ENCODE measurements around the gene AP2B1.
A peak's percentile ranks its signal among the peaks of the same experiment; 100 is the strongest.

AP2B1 gene

GRCh38 chr17:35731917-35732805, 145.0 kb downstream of the AP2B1 start:
- DNase-seq = no peak

GRCh38 chr17:35732806-35733136, 145.6 kb downstream of the AP2B1 start:
- no peak for DNase-seq

GRCh38 chr17:35733366-35733765, 146.2 kb downstream of the AP2B1 start:
- DNase-seq = no peak

GRCh38 chr17:35734396-35734795, 147.3 kb downstream of the AP2B1 start:
- DNase-seq = no peak

GRCh38 chr17:35735036-35735805, 148.1 kb downstream of the AP2B1 start:
- no peak for DNase-seq

GRCh38 chr17:35736236-35736635, 149.1 kb downstream of the AP2B1 start:
- DNase-seq = no peak

GRCh38 chr17:35738519-35739133, 151.5 kb downstream of the AP2B1 start:
- no peak for DNase-seq

- DNase-seq = no peak
Observed at GRCh38 chr17:35740216-35740615, 153.1 kb downstream of the AP2B1 start.

GRCh38 chr17:35740997-35741931, 154.1 kb downstream of the AP2B1 start:
- peak; percentile 39 for DNase-seq

GRCh38 chr17:35742496-35742895, 155.4 kb downstream of the AP2B1 start:
- DNase-seq = no peak

- DNase-seq = no peak
Observed at GRCh38 chr17:35742896-35743477, 155.9 kb downstream of the AP2B1 start.

GRCh38 chr17:35743626-35744328, 156.7 kb downstream of the AP2B1 start:
- DNase-seq = no peak

- no peak for DNase-seq
Observed at GRCh38 chr17:35744830-35745229, 157.7 kb downstream of the AP2B1 start.

- no peak for DNase-seq
Observed at GRCh38 chr17:35745246-35745645, 158.1 kb downstream of the AP2B1 start.

- no peak for DNase-seq
Observed at GRCh38 chr17:35745749-35746320, 158.7 kb downstream of the AP2B1 start.

GRCh38 chr17:35747540-35748017, 160.5 kb downstream of the AP2B1 start:
- peak; percentile 68 for DNase-seq

GRCh38 chr17:35748341-35748841, 161.3 kb downstream of the AP2B1 start:
- no peak for DNase-seq

- no peak for DNase-seq
Observed at GRCh38 chr17:35748979-35749378, 161.9 kb downstream of the AP2B1 start.

- DNase-seq = no peak
Observed at GRCh38 chr17:35749560-35750412, 162.7 kb downstream of the AP2B1 start.

Measured in NCI-H345 (cell line).